Nephron (organoid): ENCODE results near the gene WDCP.
"Not testable (repeated sequence)": the region's sequence is repeated elsewhere in the genome, so short reads cannot be mapped to it uniquely, and the experiment has no call there.

Source experiments
- H3K27ac Mint-ChIP-seq, 3 experiments: 2 replicates each; pipeline ENCODE4 v1.8.0; 2020; ENCODE audit warnings: mixed read lengths in 3 of 3, mild to moderate bottlenecking in 2 of 3, moderate library complexity in 1 of 3
- H3K27me3 Mint-ChIP-seq: 2 replicates; pipeline ENCODE4 v1.8.0; 2021; ENCODE audit warnings: low read depth, mild to moderate bottlenecking, moderate library complexity, mixed read lengths
- H3K36me3 Mint-ChIP-seq: 2 replicates; pipeline ENCODE4 v1.8.0; 2020; ENCODE audit warnings: low read depth, mixed read lengths
- H3K4me1 Mint-ChIP-seq: 2 replicates; pipeline ENCODE4 v1.8.0; 2020; ENCODE audit warnings: mixed read lengths
- H3K4me3 Mint-ChIP-seq, 3 experiments: 2 replicates each; pipeline ENCODE4 v1.8.0; 2020; ENCODE audit warnings: mild to moderate bottlenecking in 3 of 3, mixed read lengths in 3 of 3, moderate library complexity in 2 of 3
- H3K9me3 Mint-ChIP-seq: 2 replicates; pipeline ENCODE4 v1.8.0; 2020; ENCODE audit warnings: mixed read lengths
- CTCF ChIP-seq, 3 experiments: fragments of 200-600 bp; sonication (generic); IDR thresholded peaks; one replicate each; pipeline ENCODE4 v1.5.0; 2021; ENCODE audit warnings: antibody characterized with exemption in 3 of 3; ENCODE audit not compliant: unreplicated experiment in 3 of 3

Gene WDCP

DNA sequence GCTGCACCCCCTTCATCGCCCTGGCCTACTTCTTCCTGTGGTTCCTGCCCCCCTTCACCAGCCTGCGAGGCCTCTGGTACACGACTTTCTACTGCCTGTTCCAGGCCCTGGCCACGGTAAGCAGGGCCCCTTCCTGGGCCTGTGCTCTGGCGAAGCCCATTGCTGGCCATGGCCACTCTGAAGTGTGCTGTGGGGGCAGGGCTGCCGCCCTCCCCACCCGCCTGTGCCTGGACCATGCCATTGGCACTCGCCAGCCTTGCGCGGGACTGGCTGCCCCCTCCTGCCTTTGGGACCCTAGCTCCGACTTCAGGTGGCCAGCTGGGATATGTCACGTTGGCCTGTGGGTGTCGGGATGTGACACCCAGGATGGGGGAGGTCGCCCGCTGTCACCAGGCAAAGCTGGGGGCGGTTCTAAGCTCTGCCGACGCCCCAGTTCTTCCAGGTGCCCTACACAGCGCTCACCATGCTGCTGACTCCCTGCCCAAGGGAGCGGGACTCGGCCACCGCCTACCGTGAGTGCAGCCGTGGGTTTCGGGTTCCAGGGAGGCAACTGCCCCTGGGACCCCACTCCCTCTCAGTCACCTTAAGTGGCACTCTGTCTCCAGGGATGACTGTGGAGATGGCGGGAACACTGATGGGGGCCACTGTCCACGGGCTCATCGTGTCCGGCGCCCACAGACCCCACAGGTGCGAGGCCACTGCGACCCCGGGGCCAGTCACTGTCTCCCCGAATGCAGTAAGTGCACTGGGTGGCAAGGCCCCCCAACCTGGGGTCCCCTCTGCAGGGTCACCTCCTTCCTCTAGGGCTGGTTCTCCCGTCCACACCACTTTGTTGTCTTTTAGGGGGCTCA, 30.1 kb downstream of the WDCP start:
- H3K27ac Mint-ChIP-seq: no peak overlapping the region
- no peak overlapping the region for H3K4me3 Mint-ChIP-seq
- no peaks in the 10 kb centered on the region for H3K4me1 Mint-ChIP-seq
- TF ChIP-seq CTCF (IDR thresholded peaks at IDR 0.05; ENCODE audit: unreplicated experiment in 3 of 3): no peak
- H3K27me3 Mint-ChIP-seq: peaks cover 13% of the 10 kb centered on the region
- H3K9me3 Mint-ChIP-seq: no peaks in the 10 kb centered on the region
- no peaks in the 10 kb centered on the region for H3K36me3 Mint-ChIP-seq

- no peaks in the 10 kb centered on the region for H3K36me3 Mint-ChIP-seq
- H3K27me3 Mint-ChIP-seq: peaks cover 20% of the 10 kb centered on the region
- H3K27ac Mint-ChIP-seq: no peak overlapping the region
- TF ChIP-seq CTCF (IDR thresholded peaks at IDR 0.05; ENCODE audit: unreplicated experiment in 3 of 3): no peak
- H3K4me3 Mint-ChIP-seq: no peak overlapping the region
- no peaks in the 10 kb centered on the region for H3K9me3 Mint-ChIP-seq
- H3K4me1 Mint-ChIP-seq: no peaks in the 10 kb centered on the region
Measured at GRCh38 chr2:24016376-24016761, 30.8 kb downstream of the WDCP start.

DNA sequence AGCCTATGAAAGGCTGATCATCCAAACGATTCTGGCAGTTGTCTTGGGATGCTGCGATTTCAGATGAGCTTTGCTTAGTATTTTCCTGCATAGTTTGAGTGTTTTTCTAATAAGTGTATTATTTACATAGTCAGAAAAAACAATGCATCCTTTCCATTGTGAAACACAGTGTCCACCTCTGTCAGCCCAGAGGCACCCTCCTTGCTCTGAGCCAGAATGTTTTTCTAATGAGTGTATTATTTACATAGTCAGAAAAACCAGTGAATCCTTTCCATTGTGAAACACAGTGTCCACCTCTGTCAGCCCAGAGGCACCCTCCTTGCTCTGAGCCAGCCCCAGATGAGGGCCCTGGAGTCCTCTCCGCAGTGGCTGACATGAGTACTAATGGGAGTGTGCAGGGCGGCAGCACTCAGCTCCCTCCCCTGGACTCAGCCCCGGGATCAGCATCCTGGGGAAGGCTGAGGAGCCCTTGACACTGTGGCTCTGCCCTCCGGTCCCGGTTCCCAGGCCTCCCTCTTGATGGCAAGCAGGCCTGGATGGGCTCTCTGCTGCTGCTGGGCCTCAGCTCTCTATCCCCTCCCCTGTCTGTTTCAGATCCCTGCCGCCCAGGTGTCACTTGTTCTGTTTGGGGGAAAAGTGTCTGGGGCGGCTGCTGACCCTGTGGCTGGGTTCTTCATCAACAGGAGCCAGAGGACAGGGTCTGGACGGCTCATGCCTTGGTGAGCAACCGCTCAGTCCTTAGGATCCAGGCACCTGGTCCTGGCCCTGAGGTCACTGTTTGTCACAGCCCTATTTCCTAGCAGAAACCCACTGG, 31.4 kb downstream of the WDCP start:
- H3K27me3 Mint-ChIP-seq: peaks cover 26% of the 10 kb centered on the region
- H3K9me3 Mint-ChIP-seq: no peaks in the 10 kb centered on the region
- no peak for TF ChIP-seq CTCF (IDR thresholded peaks at IDR 0.05; ENCODE audit: unreplicated experiment in 3 of 3)
- H3K4me3 Mint-ChIP-seq: no peak overlapping the region
- H3K4me1 Mint-ChIP-seq: no peaks in the 10 kb centered on the region
- H3K36me3 Mint-ChIP-seq: no peaks in the 10 kb centered on the region
- H3K27ac Mint-ChIP-seq: no peak overlapping the region

- not testable (repeated sequence) for H3K4me3 Mint-ChIP-seq, H3K27ac Mint-ChIP-seq, H3K36me3 Mint-ChIP-seq, H3K4me1 Mint-ChIP-seq, H3K9me3 Mint-ChIP-seq
- peaks cover 28% of the 10 kb centered on the region for H3K27me3 Mint-ChIP-seq
Measured at GRCh38 chr2:24014902-24015301, 32.3 kb downstream of the WDCP start.

DNA sequence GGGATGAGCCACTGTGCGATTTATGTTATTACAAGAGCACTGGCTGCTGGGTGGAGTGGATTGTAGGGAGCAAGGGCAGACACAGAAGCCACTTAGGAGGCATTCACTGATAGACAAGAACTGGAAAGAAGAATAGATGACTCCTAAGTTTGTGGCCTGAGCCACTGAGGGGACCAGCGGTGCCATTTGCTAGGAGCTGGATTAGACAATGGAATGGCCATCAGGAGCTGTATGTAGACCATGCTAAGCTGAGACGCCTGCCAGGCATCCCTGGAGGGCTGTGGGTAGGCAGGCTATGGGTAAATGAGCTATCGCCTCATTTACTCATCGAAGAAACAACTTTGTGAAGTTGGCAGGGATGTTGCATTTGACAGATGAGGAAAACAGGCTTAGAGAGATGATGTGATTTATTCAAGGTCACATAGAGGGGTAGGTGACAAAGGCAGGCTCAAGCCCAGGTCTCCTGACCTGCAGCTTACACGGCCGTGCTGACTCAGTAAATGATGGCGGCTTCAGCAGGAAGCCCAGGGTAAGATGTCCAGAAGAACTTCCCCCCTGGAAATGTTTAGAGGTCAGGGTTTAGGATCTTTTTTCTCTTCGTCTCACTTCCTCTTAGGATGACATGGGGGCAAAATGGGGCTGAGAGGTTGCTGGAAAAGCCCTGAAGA, 34.5 kb downstream of the WDCP start:
- Mint-ChIP-seq H3K27me3 (peaks cover 45% of the 10 kb centered on the region), H3K4me1 (no peaks in the 10 kb centered on the region), H3K27ac (no peak overlapping the region), H3K36me3 (no peaks in the 10 kb centered on the region), H3K4me3 (no peak overlapping the region), H3K9me3 (no peaks in the 10 kb centered on the region)
- no peak for TF ChIP-seq CTCF (IDR thresholded peaks at IDR 0.05; ENCODE audit: unreplicated experiment in 3 of 3)
